Measurements from ENCODE around the gene SPOCK1.
"Not testable (repeated sequence)": the region's sequence is repeated elsewhere in the genome, so short reads cannot be mapped to it uniquely, and the experiment has no call there.

Gene SPOCK1

DNA sequence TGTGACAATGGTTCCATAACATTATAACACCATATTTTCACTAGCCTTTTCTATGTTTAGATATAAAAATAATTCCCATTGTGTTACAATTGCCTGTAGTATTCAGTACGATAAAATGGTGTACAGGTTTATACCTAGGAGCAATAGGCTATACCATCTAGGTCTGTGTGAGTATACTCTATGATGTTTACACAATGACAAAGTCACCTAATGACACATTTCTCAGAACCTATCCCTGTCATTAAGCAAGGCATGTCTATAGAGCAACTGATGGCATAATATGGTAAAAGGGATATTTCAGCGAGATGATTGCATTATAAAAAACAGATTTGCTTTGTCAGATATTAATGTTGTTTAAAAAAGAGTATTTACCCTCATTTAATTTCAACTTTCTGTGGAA, 517.2 kb downstream of the SPOCK1 start:
- Histone ChIP-seq H3K4me3 (ENCODE audit: low read depth in 1 of 2, low read length in 2 of 2) (no peak overlapping the region), H3K4me2 (ENCODE audit: insufficient read depth, low read length) (no peak overlapping the region), H3K27me3 (ENCODE audit: insufficient read depth, low read length, poor library complexity) (peaks cover 13% of the 10 kb centered on the region), H4K20me1 (ENCODE audit: insufficient read depth, low read length) (no peaks in the 10 kb centered on the region), H3K27ac (ENCODE audit: low read length) (no peak overlapping the region), H3K36me3 (ENCODE audit: insufficient read depth, low read length) (no peaks in the 10 kb centered on the region), H3K4me1 (ENCODE audit: insufficient read depth, low read length) (no peaks in the 10 kb centered on the region), H3K79me2 (ENCODE audit: insufficient read depth, low read length) (no peaks in the 10 kb centered on the region), H3K9ac (ENCODE audit: low read depth, low read length) (no peak overlapping the region), H3K9me3 (ENCODE audit: insufficient read depth, low read length, severe bottlenecking) (no peaks in the 10 kb centered on the region), H2AFZ (ENCODE audit: low read depth, low read length) (no peak overlapping the region)
- TF ChIP-seq EZH2 (IDR thresholded peaks at IDR 0.05; ENCODE audit: borderline replicate concordance, low read depth, low read length, severe bottlenecking) = no peak
- TF ChIP-seq, protein P1, sequence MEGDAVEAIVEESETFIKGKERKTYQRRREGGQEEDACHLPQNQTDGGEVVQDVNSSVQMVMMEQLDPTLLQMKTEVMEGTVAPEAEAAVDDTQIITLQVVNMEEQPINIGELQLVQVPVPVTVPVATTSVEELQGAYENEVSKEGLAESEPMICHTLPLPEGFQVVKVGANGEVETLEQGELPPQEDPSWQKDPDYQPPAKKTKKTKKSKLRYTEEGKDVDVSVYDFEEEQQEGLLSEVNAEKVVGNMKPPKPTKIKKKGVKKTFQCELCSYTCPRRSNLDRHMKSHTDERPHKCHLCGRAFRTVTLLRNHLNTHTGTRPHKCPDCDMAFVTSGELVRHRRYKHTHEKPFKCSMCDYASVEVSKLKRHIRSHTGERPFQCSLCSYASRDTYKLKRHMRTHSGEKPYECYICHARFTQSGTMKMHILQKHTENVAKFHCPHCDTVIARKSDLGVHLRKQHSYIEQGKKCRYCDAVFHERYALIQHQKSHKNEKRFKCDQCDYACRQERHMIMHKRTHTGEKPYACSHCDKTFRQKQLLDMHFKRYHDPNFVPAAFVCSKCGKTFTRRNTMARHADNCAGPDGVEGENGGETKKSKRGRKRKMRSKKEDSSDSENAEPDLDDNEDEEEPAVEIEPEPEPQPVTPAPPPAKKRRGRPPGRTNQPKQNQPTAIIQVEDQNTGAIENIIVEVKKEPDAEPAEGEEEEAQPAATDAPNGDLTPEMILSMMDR (IDR thresholded peaks at IDR 0.05; ENCODE audit: borderline replicate concordance, extremely low read depth, low read length, poor library complexity, severe bottlenecking) = no peak
- DNase-seq (no peak), ATAC-seq (ENCODE audit: insufficient read depth, low read depth) (no peak)

DNA sequence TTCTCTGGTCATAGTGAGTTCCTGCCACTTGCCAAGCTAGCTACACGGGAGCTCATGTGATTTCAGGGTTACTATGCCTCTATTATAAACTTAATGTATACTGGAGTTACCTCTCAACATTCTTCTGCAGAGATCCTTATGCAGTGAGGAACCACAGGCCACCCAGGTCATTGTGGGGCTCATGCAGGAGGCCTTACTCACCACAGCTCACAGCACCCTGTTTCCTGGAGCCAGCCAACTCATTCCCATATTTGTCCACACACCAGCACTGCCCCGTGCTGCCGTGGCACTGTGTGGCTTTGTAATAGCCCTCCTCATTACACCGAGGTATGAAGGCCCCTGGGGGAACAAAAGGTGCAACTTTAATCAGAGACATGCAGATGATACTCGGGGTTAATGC, 520.0 kb downstream of the SPOCK1 start:
- no peak overlapping the region for H2AFZ ChIP-seq (ENCODE audit: low read depth, low read length)
- no peak overlapping the region for H3K4me2 ChIP-seq (ENCODE audit: insufficient read depth, low read length)
- no peaks in the 10 kb centered on the region for H3K4me1 ChIP-seq (ENCODE audit: insufficient read depth, low read length)
- no peak overlapping the region for H3K27ac ChIP-seq (ENCODE audit: low read length)
- DNase-seq = no peak
- H3K9me3 ChIP-seq (ENCODE audit: insufficient read depth, low read length, severe bottlenecking) = no peaks in the 10 kb centered on the region
- ATAC-seq (ENCODE audit: insufficient read depth, low read depth) = no peak
- no peak for TF ChIP-seq EZH2 (IDR thresholded peaks at IDR 0.05; ENCODE audit: borderline replicate concordance, low read depth, low read length, severe bottlenecking)
- TF ChIP-seq, protein P1 (IDR thresholded peaks at IDR 0.05; ENCODE audit: borderline replicate concordance, extremely low read depth, low read length, poor library complexity, severe bottlenecking) = no peak
- no peaks in the 10 kb centered on the region for H3K36me3 ChIP-seq (ENCODE audit: insufficient read depth, low read length)
- H4K20me1 ChIP-seq (ENCODE audit: insufficient read depth, low read length) = no peaks in the 10 kb centered on the region
- H3K9ac ChIP-seq (ENCODE audit: low read depth, low read length) = no peak overlapping the region
- H3K4me3 ChIP-seq (ENCODE audit: low read depth in 1 of 2, low read length in 2 of 2) = no peak overlapping the region
- no peaks in the 10 kb centered on the region for H3K79me2 ChIP-seq (ENCODE audit: insufficient read depth, low read length)
- H3K27me3 ChIP-seq (ENCODE audit: insufficient read depth, low read length, poor library complexity) = peaks cover 10% of the 10 kb centered on the region

DNA sequence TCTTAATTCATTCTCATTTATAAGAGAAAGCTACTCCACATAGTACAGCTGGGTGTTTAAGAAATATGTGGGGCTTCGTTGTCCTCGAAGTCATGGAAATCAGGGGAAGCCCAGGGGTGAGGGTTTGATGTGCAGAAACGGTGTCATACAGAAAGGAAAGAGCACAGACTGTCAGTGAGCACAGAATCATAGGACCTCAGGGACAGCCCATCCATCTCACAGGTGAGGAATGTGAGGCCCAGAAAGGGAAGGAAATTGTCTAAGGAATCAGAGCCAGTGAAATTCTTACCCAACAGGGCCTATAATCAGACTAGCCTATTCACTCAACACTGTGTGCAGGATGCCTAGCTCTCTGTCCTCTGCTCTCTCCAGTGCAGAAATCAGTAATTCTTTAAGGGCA, 535.6 kb downstream of the SPOCK1 start:
- no peaks in the 10 kb centered on the region for H4K20me1 ChIP-seq (ENCODE audit: insufficient read depth, low read length)
- no peak overlapping the region for H3K9ac ChIP-seq (ENCODE audit: low read depth, low read length)
- no peaks in the 10 kb centered on the region for H3K79me2 ChIP-seq (ENCODE audit: insufficient read depth, low read length)
- no peaks in the 10 kb centered on the region for H3K4me1 ChIP-seq (ENCODE audit: insufficient read depth, low read length)
- H3K9me3 ChIP-seq (ENCODE audit: insufficient read depth, low read length, severe bottlenecking) = no peaks in the 10 kb centered on the region
- H2AFZ ChIP-seq (ENCODE audit: low read depth, low read length) = no peak overlapping the region
- no peaks in the 10 kb centered on the region for H3K27me3 ChIP-seq (ENCODE audit: insufficient read depth, low read length, poor library complexity)
- no peaks in the 10 kb centered on the region for H3K36me3 ChIP-seq (ENCODE audit: insufficient read depth, low read length)
- no peak overlapping the region for H3K4me3 ChIP-seq (ENCODE audit: low read depth in 1 of 2, low read length in 2 of 2)
- no peak for ATAC-seq (ENCODE audit: insufficient read depth, low read depth)
- DNase-seq = no peak
- no peak overlapping the region for H3K27ac ChIP-seq (ENCODE audit: low read length)
- TF ChIP-seq, protein P1 (IDR thresholded peaks at IDR 0.05; ENCODE audit: borderline replicate concordance, extremely low read depth, low read length, poor library complexity, severe bottlenecking) = no peak
- TF ChIP-seq EZH2 (IDR thresholded peaks at IDR 0.05; ENCODE audit: borderline replicate concordance, low read depth, low read length, severe bottlenecking) = no peak
- H3K4me2 ChIP-seq (ENCODE audit: insufficient read depth, low read length) = no peak overlapping the region

DNA sequence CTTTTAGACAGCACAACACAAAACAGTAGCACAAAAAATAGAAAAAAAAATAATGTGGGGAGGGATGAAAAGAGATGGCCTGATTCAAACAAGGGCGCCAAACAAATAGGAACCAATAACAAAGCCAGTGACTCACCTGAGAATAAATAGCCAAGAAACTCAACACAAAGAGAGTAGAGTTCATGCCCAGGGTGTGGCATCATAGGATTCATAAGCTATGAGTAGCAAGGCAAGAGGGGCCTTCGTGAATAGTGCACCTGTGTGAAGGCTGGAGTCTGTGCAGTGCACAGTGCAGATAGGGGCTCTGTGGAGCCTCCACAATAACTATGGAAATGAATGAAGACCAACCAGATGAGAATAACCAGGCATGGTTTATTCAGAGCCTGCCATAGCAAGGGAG, 541.7 kb downstream of the SPOCK1 start:
- Histone ChIP-seq H3K4me1 (ENCODE audit: insufficient read depth, low read length) (no peaks in the 10 kb centered on the region), H3K4me2 (ENCODE audit: insufficient read depth, low read length) (no peak overlapping the region), H4K20me1 (ENCODE audit: insufficient read depth, low read length) (no peaks in the 10 kb centered on the region), H3K79me2 (ENCODE audit: insufficient read depth, low read length) (no peaks in the 10 kb centered on the region), H3K27me3 (ENCODE audit: insufficient read depth, low read length, poor library complexity) (no peaks in the 10 kb centered on the region), H3K27ac (ENCODE audit: low read length) (no peak overlapping the region), H3K36me3 (ENCODE audit: insufficient read depth, low read length) (no peaks in the 10 kb centered on the region), H2AFZ (ENCODE audit: low read depth, low read length) (no peak overlapping the region), H3K9ac (ENCODE audit: low read depth, low read length) (no peak overlapping the region), H3K4me3 (ENCODE audit: low read depth in 1 of 2, low read length in 2 of 2) (no peak overlapping the region), H3K9me3 (ENCODE audit: insufficient read depth, low read length, severe bottlenecking) (no peaks in the 10 kb centered on the region)
- no peak for ATAC-seq (ENCODE audit: insufficient read depth, low read depth)
- DNase-seq = no peak
- no peak for TF ChIP-seq EZH2 (IDR thresholded peaks at IDR 0.05; ENCODE audit: borderline replicate concordance, low read depth, low read length, severe bottlenecking)
- TF ChIP-seq, protein P1 (IDR thresholded peaks at IDR 0.05; ENCODE audit: borderline replicate concordance, extremely low read depth, low read length, poor library complexity, severe bottlenecking) = no peak

DNA sequence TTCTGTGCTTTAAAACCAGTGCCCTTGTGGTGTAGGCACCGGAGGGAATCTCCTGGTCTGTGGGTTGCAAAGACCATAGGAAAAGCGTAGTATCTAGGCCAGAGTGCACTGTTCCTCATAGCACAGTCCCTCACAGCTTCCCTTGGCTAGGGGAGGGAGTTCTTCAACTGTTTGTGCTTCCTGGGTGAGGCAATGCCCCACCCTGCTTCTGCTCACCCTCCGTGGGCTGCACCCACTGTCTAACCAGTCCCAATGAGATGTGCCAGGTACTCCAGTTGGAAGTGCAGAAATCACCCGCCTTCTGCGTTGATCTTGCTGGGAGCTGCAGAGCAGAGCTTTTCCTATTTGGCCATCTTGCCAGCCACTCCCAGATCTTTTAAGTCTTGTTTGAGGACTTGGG, 545.0 kb downstream of the SPOCK1 start:
- not testable (repeated sequence) for H3K4me3 ChIP-seq (ENCODE audit: low read depth in 1 of 2, low read length in 2 of 2); H3K36me3 ChIP-seq (ENCODE audit: insufficient read depth, low read length); H3K27me3 ChIP-seq (ENCODE audit: insufficient read depth, low read length, poor library complexity); H3K79me2 ChIP-seq (ENCODE audit: insufficient read depth, low read length); H2AFZ ChIP-seq (ENCODE audit: low read depth, low read length); H3K4me2 ChIP-seq (ENCODE audit: insufficient read depth, low read length); H4K20me1 ChIP-seq (ENCODE audit: insufficient read depth, low read length); ATAC-seq (ENCODE audit: insufficient read depth, low read depth); H3K4me1 ChIP-seq (ENCODE audit: insufficient read depth, low read length); DNase-seq; H3K9me3 ChIP-seq (ENCODE audit: insufficient read depth, low read length, severe bottlenecking); H3K27ac ChIP-seq (ENCODE audit: low read length); H3K9ac ChIP-seq (ENCODE audit: low read depth, low read length)
